Measurements from ENCODE around the gene AHRR. TPM values are rescaled to one million over a fixed set of nuclear protein-coding genes. Genes with fewer than 3 reads are reported as not detected.

The AHRR gene
- polyA plus RNA-seq, 3 donors: 0.15 TPM; not detected in 1

- DNase-seq: peak in 1 of 3 donors; percentile 1
Measured at GRCh38 chr5:434443-435146, 113.1 kb downstream of the AHRR start.

GRCh38 chr5:435156-435790 lies 113.8 kb downstream of the AHRR start:
- peaks cover under 1% of the 10 kb centered on the region for H3K4me1 Mint-ChIP-seq
- no peak overlapping the region for H3K4me3 ChIP-seq (replicated peaks in 1 of 3; ENCODE audit: low read depth in 2 of 3, low read length in 3 of 3)
- 95% methylated on average over 26 of the region's 27 CpGs for WGBS (ENCODE audit: insufficient coverage)
- no peak for TF ChIP-seq CTCF (IDR thresholded peaks at IDR 0.05)
- peaks cover 2 to 3% of the 10 kb centered on the region in 2 donors for H3K4me1 ChIP-seq (ENCODE audit: control insufficient read depth in 1 of 2, insufficient read depth in 2 of 2, low read length in 2 of 2)
- H3K9me3 ChIP-seq (replicated peaks in 1 of 2; ENCODE audit: control insufficient read depth in 1 of 2, insufficient read depth in 1 of 2, low read length in 2 of 2): no peaks in the 10 kb centered on the region
- H3K4me2 ChIP-seq (replicated peaks; ENCODE audit: extremely low read depth, low read length, poor library complexity, severe bottlenecking): no peak overlapping the region
- H3K36me3 Mint-ChIP-seq: no peaks in the 10 kb centered on the region
- H3K27me3 Mint-ChIP-seq (ENCODE audit: low read depth in 3 of 3): peaks cover 3 to 13% (median 5%) of the 10 kb centered on the region in 3 donors
- no peaks in the 10 kb centered on the region for H4K20me1 ChIP-seq (ENCODE audit: insufficient read depth, low read length)
- no peaks in the 10 kb centered on the region for H3K9me3 Mint-ChIP-seq
- H3K27ac Mint-ChIP-seq: no peak overlapping the region
- no peaks in the 10 kb centered on the region for H3K79me2 ChIP-seq (ENCODE audit: insufficient read depth, low read length)
- no peak for DNase-seq
- no peak overlapping the region for H3K4me3 Mint-ChIP-seq
- intact Hi-C loops (cut with micrococcal nuclease): no loop called here
- H3K36me3 ChIP-seq (replicated peaks in 1 of 2; ENCODE audit: control insufficient read depth in 1 of 2, insufficient read depth in 2 of 2, low read length in 2 of 2): no peaks in the 10 kb centered on the region
- no peak overlapping the region for H3K27ac ChIP-seq (ENCODE audit: low read depth in 1 of 2, low read length in 2 of 2)
- H3K27me3 ChIP-seq (ENCODE audit: control insufficient read depth in 2 of 2, insufficient read depth in 2 of 2, low read length in 2 of 2): no peaks in the 10 kb centered on the region
- H2AFZ ChIP-seq (ENCODE audit: insufficient read depth, low read depth, low read length, poor library complexity, severe bottlenecking): no peak overlapping the region
- H3K9ac ChIP-seq (ENCODE audit: insufficient read depth, low read length, poor library complexity, severe bottlenecking): no peak overlapping the region

More at GRCh38 chr5:434443-435146, 113.1 kb downstream of the AHRR start:
- no peak overlapping the region for H3K4me2 ChIP-seq (replicated peaks; ENCODE audit: extremely low read depth, low read length, poor library complexity, severe bottlenecking)
- H3K36me3 ChIP-seq (replicated peaks in 1 of 2; ENCODE audit: control insufficient read depth in 1 of 2, insufficient read depth in 2 of 2, low read length in 2 of 2): no peaks in the 10 kb centered on the region
- H4K20me1 ChIP-seq (ENCODE audit: insufficient read depth, low read length): no peaks in the 10 kb centered on the region
- H3K27me3 ChIP-seq (ENCODE audit: control insufficient read depth in 2 of 2, insufficient read depth in 2 of 2, low read length in 2 of 2): no peaks in the 10 kb centered on the region
- Mint-ChIP-seq H3K36me3 (no peaks in the 10 kb centered on the region), H3K4me1 (no peaks in the 10 kb centered on the region), H3K4me3 (no peak overlapping the region), H3K9me3 (no peaks in the 10 kb centered on the region), H3K27ac (no peak overlapping the region), H3K27me3 (ENCODE audit: low read depth in 3 of 3) (peaks cover 3 to 13% (median 10%) of the 10 kb centered on the region in 3 donors)
- no peak for TF ChIP-seq CTCF (IDR thresholded peaks at IDR 0.05)
- intact Hi-C loops (cut with micrococcal nuclease): no loop called here
- 94% methylated on average over 25 of the region's 26 CpGs for WGBS (ENCODE audit: insufficient coverage)
- H3K27ac ChIP-seq (ENCODE audit: low read depth in 1 of 2, low read length in 2 of 2): no peak overlapping the region
- no peaks in the 10 kb centered on the region for H3K4me1 ChIP-seq (ENCODE audit: control insufficient read depth in 1 of 2, insufficient read depth in 2 of 2, low read length in 2 of 2)
- no peaks in the 10 kb centered on the region for H3K79me2 ChIP-seq (ENCODE audit: insufficient read depth, low read length)
- H3K4me3 ChIP-seq (replicated peaks in 1 of 3; ENCODE audit: low read depth in 2 of 3, low read length in 3 of 3): no peak overlapping the region
- H3K9me3 ChIP-seq (replicated peaks in 1 of 2; ENCODE audit: control insufficient read depth in 1 of 2, insufficient read depth in 1 of 2, low read length in 2 of 2): no peaks in the 10 kb centered on the region
- H3K9ac ChIP-seq (ENCODE audit: insufficient read depth, low read length, poor library complexity, severe bottlenecking): no peak overlapping the region
- H2AFZ ChIP-seq (ENCODE audit: insufficient read depth, low read depth, low read length, poor library complexity, severe bottlenecking): no peak overlapping the region
